Mesendoderm (in vitro differentiated cells): ENCODE measurements around the gene LYSMD2.
A peak's percentile ranks its signal among the peaks of the same experiment; 100 is the strongest.

Experiments
- DNase-seq: peaks from one replicate; pipeline ENCODE4 v3.0.0; 2013
- H2AK5ac ChIP-seq: 2 replicates; pipeline ENCODE4 v1.6.1; 2013; ENCODE audit warnings: low read length, inconsistent platforms
- H2BK120ac ChIP-seq: 2 replicates; pipeline ENCODE4 v1.6.1; 2013; ENCODE audit warnings: low read depth, mild to moderate bottlenecking, low read length, moderate library complexity, mixed read lengths
- H2BK15ac ChIP-seq: replicated peaks from 2 replicates; pipeline ENCODE4 v1.6.1; 2013; ENCODE audit warnings: low read depth, mild to moderate bottlenecking, moderate library complexity
- H2BK5ac ChIP-seq: 2 replicates; pipeline ENCODE4 v1.6.1; 2013; ENCODE audit warnings: low read length, inconsistent platforms
- H3K18ac ChIP-seq: 2 replicates; pipeline ENCODE4 v1.6.1; 2013; ENCODE audit warnings: mild to moderate bottlenecking, low read length, mixed read lengths
- H3K23ac ChIP-seq: one replicate; pipeline ENCODE4 v1.6.1; 2013; ENCODE audit warnings: low read length
- H3K27ac ChIP-seq: 2 replicates; pipeline ENCODE4 v1.5.1; 2013; ENCODE audit warnings: low read depth, mild to moderate bottlenecking, inconsistent platforms, low read length, moderate library complexity
- H3K27me3 ChIP-seq: 2 replicates; pipeline ENCODE4 v1.6.1; 2013; ENCODE audit warnings: low read length, control low read depth, mild to moderate bottlenecking, inconsistent platforms; ENCODE audit not compliant: insufficient read depth, poor library complexity
- H3K36me3 ChIP-seq: 2 replicates; pipeline ENCODE4 v1.6.1; 2013; ENCODE audit warnings: low read length, inconsistent platforms; ENCODE audit not compliant: control insufficient read depth, insufficient read depth
- H3K4ac ChIP-seq: one replicate; pipeline ENCODE4 v1.6.1; 2013; ENCODE audit warnings: low read depth, mild to moderate bottlenecking, low read length, moderate library complexity
- H3K4me1 ChIP-seq: 2 replicates; pipeline ENCODE4 v1.6.1; 2013; ENCODE audit warnings: low read depth, low read length, inconsistent platforms; ENCODE audit not compliant: control insufficient read depth
- H3K4me2 ChIP-seq: 2 replicates; pipeline ENCODE4 v1.6.1; 2013; ENCODE audit warnings: low read length
- H3K4me3 ChIP-seq: 2 replicates; pipeline ENCODE4 v1.5.1; 2013; ENCODE audit warnings: mild to moderate bottlenecking, low read length
- H3K56ac ChIP-seq: one replicate; pipeline ENCODE4 v1.6.1; 2013; ENCODE audit warnings: low read length
- H3K79me1 ChIP-seq: 2 replicates; pipeline ENCODE4 v1.6.1; 2013; ENCODE audit warnings: low read length, inconsistent platforms
- H3K79me2 ChIP-seq: 2 replicates; pipeline ENCODE4 v1.6.1; 2013; ENCODE audit warnings: mild to moderate bottlenecking, low read length; ENCODE audit not compliant: control insufficient read depth, insufficient read depth
- H3K9ac ChIP-seq: 2 replicates; pipeline ENCODE4 v1.6.1; 2013; ENCODE audit warnings: low read length, inconsistent platforms
- H4K5ac ChIP-seq: one replicate; pipeline ENCODE4 v1.6.1; 2013; ENCODE audit warnings: low read length
- H4K8ac ChIP-seq: one replicate; pipeline ENCODE4 v1.6.1; 2013; ENCODE audit warnings: low read depth, mild to moderate bottlenecking, control low read depth, low read length, moderate library complexity
- WGBS: extraction: QIAGEN DNeasy Blood & Tissue Kit; methylation state at CpG from one replicate; pipeline ENCODE4 v1.1.7; 2013; ENCODE audit warnings: low lambda C conversion rate, missing lambda C conversion rate; ENCODE audit not compliant: insufficient coverage; ENCODE audit errors: extremely low coverage; 5-methylcytosine and 5-hydroxymethylcytosine counted together

Gene LYSMD2

DNA sequence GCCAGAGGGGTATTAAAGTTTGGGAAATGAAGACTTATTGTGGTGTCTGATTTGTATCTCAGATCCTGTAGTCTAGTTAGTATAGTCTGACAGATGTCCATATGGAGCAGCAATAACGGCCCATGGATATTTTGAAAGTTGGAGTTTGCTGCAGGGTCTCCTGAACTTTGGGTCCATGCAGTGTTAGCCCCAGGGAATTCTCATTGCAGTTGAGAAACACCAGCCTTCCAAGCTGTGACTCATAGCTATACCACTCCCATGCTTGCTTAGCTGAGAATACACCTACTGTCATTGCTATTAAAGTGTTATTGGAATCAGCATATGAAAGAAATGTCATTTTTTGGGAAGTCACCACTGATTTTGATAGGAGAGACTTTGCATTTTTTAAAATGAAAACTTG lies 43.2 kb upstream of the LYSMD2 start:
- no CpG with 5 or more reads among the region's 1 CpG for WGBS
- Histone ChIP-seq H2BK5ac (no peak overlapping the region), H3K27ac (no peak overlapping the region), H3K4me2 (no peak overlapping the region), H3K4me1 (no peaks in the 10 kb centered on the region), H3K4ac (no peak overlapping the region), H2BK15ac (no peak overlapping the region), H3K36me3 (no peaks in the 10 kb centered on the region), H4K5ac (no peak overlapping the region), H3K4me3 (no peak overlapping the region), H3K56ac (no peak overlapping the region), H3K9ac (no peak overlapping the region), H3K23ac (no peak overlapping the region), H3K27me3 (no peaks in the 10 kb centered on the region), H3K79me2 (no peaks in the 10 kb centered on the region), H2AK5ac (no peak overlapping the region), H4K8ac (no peak overlapping the region), H3K18ac (no peak overlapping the region), H3K79me1 (no peaks in the 10 kb centered on the region), H2BK120ac (no peak overlapping the region)
- DNase-seq = no peak

DNA sequence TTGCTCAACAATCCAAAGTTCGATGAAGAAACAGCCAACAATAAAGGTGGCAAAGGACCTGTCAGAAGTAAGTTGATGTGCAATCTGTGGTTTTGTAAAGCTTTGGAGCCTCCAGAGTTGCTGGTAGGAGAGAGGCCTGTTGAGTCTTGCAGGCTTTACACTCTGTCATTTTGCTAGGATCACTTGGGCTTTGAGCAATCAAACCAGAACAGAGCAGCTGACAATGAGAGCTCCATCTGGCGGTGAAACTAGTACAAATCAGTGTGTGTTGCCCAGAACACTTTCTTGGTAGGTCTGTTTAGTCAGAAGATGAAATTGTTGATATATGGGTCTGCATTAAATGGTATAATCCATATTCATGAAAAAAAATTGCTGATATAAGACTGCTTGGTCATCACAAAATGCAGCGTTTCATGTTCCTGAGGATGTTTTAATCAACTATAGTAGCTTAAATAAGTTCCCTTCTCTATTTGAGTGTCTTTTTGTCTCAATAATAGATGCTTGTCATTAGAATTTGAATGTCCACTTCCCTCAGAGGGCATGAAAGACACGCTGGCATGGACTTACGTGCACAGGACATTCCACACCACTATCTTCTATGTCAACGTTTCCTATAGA lies 39.6 kb upstream of the LYSMD2 start:
- H3K56ac ChIP-seq = no peak overlapping the region
- H4K5ac ChIP-seq = no peak overlapping the region
- H3K36me3 ChIP-seq = no peaks in the 10 kb centered on the region
- H4K8ac ChIP-seq = no peak overlapping the region
- peak; percentile 82 for DNase-seq
- no peak overlapping the region for H2BK5ac ChIP-seq
- no CpG with 5 or more reads among the region's 6 CpGs for WGBS
- H3K4me2 ChIP-seq = no peak overlapping the region
- H3K9ac ChIP-seq = no peak overlapping the region
- no peaks in the 10 kb centered on the region for H3K4me1 ChIP-seq
- H2BK120ac ChIP-seq = no peak overlapping the region
- H3K4ac ChIP-seq = no peak overlapping the region
- no peak overlapping the region for H3K18ac ChIP-seq
- H3K4me3 ChIP-seq = no peak overlapping the region
- H3K79me2 ChIP-seq = no peaks in the 10 kb centered on the region
- no peaks in the 10 kb centered on the region for H3K27me3 ChIP-seq
- no peaks in the 10 kb centered on the region for H3K79me1 ChIP-seq
- H3K27ac ChIP-seq = no peak overlapping the region
- no peak overlapping the region for H2AK5ac ChIP-seq
- no peak overlapping the region for H2BK15ac ChIP-seq
- no peak overlapping the region for H3K23ac ChIP-seq

- Histone ChIP-seq H3K4me1 (no peaks in the 10 kb centered on the region), H3K4me3 (no peak overlapping the region), H3K9ac (no peak overlapping the region)
These were observed 38.7 kb upstream of the LYSMD2 start for GRCh38 chr15:51775967-51776816.

GRCh38 chr15:51774916-51775315 lies 37.5 kb upstream of the LYSMD2 start:
- no peak overlapping the region for H2AK5ac ChIP-seq
- no peak overlapping the region for H2BK15ac ChIP-seq
- H3K36me3 ChIP-seq = no peaks in the 10 kb centered on the region
- no peak overlapping the region for H3K4me2 ChIP-seq
- H3K4me3 ChIP-seq = no peak overlapping the region
- H3K27me3 ChIP-seq = no peaks in the 10 kb centered on the region
- no peaks in the 10 kb centered on the region for H3K4me1 ChIP-seq
- H3K56ac ChIP-seq = no peak overlapping the region
- no peak overlapping the region for H2BK120ac ChIP-seq
- no peak overlapping the region for H3K23ac ChIP-seq
- H4K8ac ChIP-seq = no peak overlapping the region
- no peak overlapping the region for H3K18ac ChIP-seq
- no peak overlapping the region for H3K9ac ChIP-seq
- WGBS = no CpG with 5 or more reads among the region's 3 CpGs
- H4K5ac ChIP-seq = no peak overlapping the region
- no peak overlapping the region for H3K4ac ChIP-seq
- DNase-seq = no peak
- no peak overlapping the region for H3K27ac ChIP-seq
- no peaks in the 10 kb centered on the region for H3K79me2 ChIP-seq
- H3K79me1 ChIP-seq = no peaks in the 10 kb centered on the region
- H2BK5ac ChIP-seq = no peak overlapping the region

More at GRCh38 chr15:51775967-51776816, 38.7 kb upstream of the LYSMD2 start:
- H4K5ac ChIP-seq = no peak overlapping the region
- no peak overlapping the region for H3K4me2 ChIP-seq
- no peaks in the 10 kb centered on the region for H3K27me3 ChIP-seq
- no peak overlapping the region for H2AK5ac ChIP-seq
- H3K18ac ChIP-seq = no peak overlapping the region
- H3K79me1 ChIP-seq = no peaks in the 10 kb centered on the region
- H3K56ac ChIP-seq = no peak overlapping the region
- H3K27ac ChIP-seq = no peak overlapping the region
- WGBS = no CpG with 5 or more reads among the region's 11 CpGs
- no peaks in the 10 kb centered on the region for H3K79me2 ChIP-seq
- no peak overlapping the region for H3K4ac ChIP-seq
- no peak overlapping the region for H3K23ac ChIP-seq
- no peak overlapping the region for H2BK15ac ChIP-seq
- H4K8ac ChIP-seq = no peak overlapping the region
- H3K36me3 ChIP-seq = no peaks in the 10 kb centered on the region
- peak; percentile 76 for DNase-seq
- H2BK5ac ChIP-seq = no peak overlapping the region
- no peak overlapping the region for H2BK120ac ChIP-seq

GRCh38 chr15:51771773-51772172 lies 34.3 kb upstream of the LYSMD2 start:
- Histone ChIP-seq H3K27ac (no peak overlapping the region), H2BK15ac (no peak overlapping the region), H3K9ac (no peak overlapping the region), H3K18ac (no peak overlapping the region), H4K8ac (no peak overlapping the region), H3K4me2 (no peak overlapping the region), H2BK120ac (no peak overlapping the region), H2BK5ac (no peak overlapping the region), H2AK5ac (no peak overlapping the region), H3K27me3 (no peaks in the 10 kb centered on the region), H3K4ac (no peak overlapping the region), H3K56ac (no peak overlapping the region), H3K79me1 (no peaks in the 10 kb centered on the region), H4K5ac (no peak overlapping the region), H3K23ac (no peak overlapping the region), H3K4me1 (no peaks in the 10 kb centered on the region), H3K36me3 (no peaks in the 10 kb centered on the region), H3K79me2 (no peaks in the 10 kb centered on the region), H3K4me3 (no peak overlapping the region)
- no peak for DNase-seq
- no CpG with 5 or more reads among the region's 1 CpG for WGBS
